HG03095 (cell line): ENCODE results near the gene PSAPL1.

ENCODE experiments used
- ATAC-seq: cut with Tn5 transposase; IDR thresholded peaks from one replicate; pipeline ENCODE4 v1.9.1; 2021; ENCODE audit warnings: moderate library complexity; ENCODE audit not compliant: unreplicated experiment

PSAPL1 gene

GRCh38 chr4:7434766-7435150, at the start of gene PSAPL1:
PSAPL1 (minus strand) TSS chr4:7434930; CDS start chr4:7434879, 51 bp downstream.
- no peak for ATAC-seq

- ATAC-seq = no peak
Measured at GRCh38 chr4:7481227-7481626, 46.5 kb upstream of the PSAPL1 start.

GRCh38 chr4:7480423-7480822, 45.7 kb upstream of the PSAPL1 start:
- ATAC-seq = no peak

- no peak for ATAC-seq
Measured at GRCh38 chr4:7478665-7479064, 43.9 kb upstream of the PSAPL1 start.

- ATAC-seq = no peak
Measured at GRCh38 chr4:7477695-7478094, 43.0 kb upstream of the PSAPL1 start.

- ATAC-seq = no peak
Measured at GRCh38 chr4:7476820-7477219, 42.1 kb upstream of the PSAPL1 start.

- ATAC-seq = no peak
Measured at GRCh38 chr4:7475207-7475606, 40.5 kb upstream of the PSAPL1 start.

GRCh38 chr4:7474320-7474719, 39.6 kb upstream of the PSAPL1 start:
- ATAC-seq = no peak

GRCh38 chr4:7473081-7473480, 38.4 kb upstream of the PSAPL1 start:
- ATAC-seq = no peak

- ATAC-seq = no peak
Measured at GRCh38 chr4:7472442-7473013, 37.8 kb upstream of the PSAPL1 start.

- no peak for ATAC-seq
Measured at GRCh38 chr4:7470522-7471128, 35.9 kb upstream of the PSAPL1 start.

GRCh38 chr4:7470111-7470510, 35.4 kb upstream of the PSAPL1 start:
- no peak for ATAC-seq

- ATAC-seq = no peak
Measured at GRCh38 chr4:7469023-7469422, 34.3 kb upstream of the PSAPL1 start.

GRCh38 chr4:7467471-7467870, 32.7 kb upstream of the PSAPL1 start:
- no peak for ATAC-seq

GRCh38 chr4:7466904-7467303, 32.2 kb upstream of the PSAPL1 start:
- ATAC-seq = no peak

- no peak for ATAC-seq
Measured at GRCh38 chr4:7466215-7466614, 31.5 kb upstream of the PSAPL1 start.

GRCh38 chr4:7465017-7465416, 30.3 kb upstream of the PSAPL1 start:
- no peak for ATAC-seq

- ATAC-seq = no peak
Measured at GRCh38 chr4:7464259-7464655, 29.5 kb upstream of the PSAPL1 start.

GRCh38 chr4:7463566-7464258, 29.0 kb upstream of the PSAPL1 start:
- no peak for ATAC-seq

- ATAC-seq = no peak
Measured at GRCh38 chr4:7462509-7462971, 27.8 kb upstream of the PSAPL1 start.

GRCh38 chr4:7461230-7461629, 26.5 kb upstream of the PSAPL1 start:
- ATAC-seq = no peak

GRCh38 chr4:7460566-7460965, 25.8 kb upstream of the PSAPL1 start:
- no peak for ATAC-seq
